ENCODE data around the gene PAM16.
"Not testable (repeated sequence)": the region's sequence is repeated elsewhere in the genome, so short reads cannot be mapped to it uniquely, and the experiment has no call there.

DNA sequence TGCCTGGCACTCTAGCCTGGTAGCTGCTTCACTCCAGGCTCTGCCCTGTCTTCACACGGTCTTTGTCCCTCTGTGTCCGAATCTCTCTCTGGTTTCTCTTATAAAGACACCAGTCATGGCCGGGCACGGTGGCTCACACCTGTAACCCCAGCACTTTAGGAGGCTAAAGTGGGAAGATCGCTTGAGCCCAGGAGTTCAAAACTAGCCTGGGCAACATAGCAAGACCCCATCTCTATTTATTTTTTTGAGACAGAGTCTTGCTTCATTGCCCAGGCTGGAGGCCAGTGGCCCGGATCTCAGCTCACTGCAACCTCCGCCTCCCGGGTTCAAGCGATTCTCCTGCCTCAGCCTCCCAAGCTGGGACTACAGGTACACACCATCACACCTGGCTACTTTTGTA is 17.4 kb downstream of the PAM16 start:
- TF ChIP-seq BCL11A (tag by site-specific recombination; IDR thresholded peaks at IDR 0.05; ENCODE audit: low read depth); ZNF433 (tag by site-specific recombination; IDR thresholded peaks at IDR 0.05; ENCODE audit: low read depth); ZNF274 (IDR thresholded peaks at IDR 0.05; ENCODE audit: low read length); ZNF274 (tag by site-specific recombination; IDR thresholded peaks at IDR 0.05; ENCODE audit: borderline replicate concordance): not testable (repeated sequence)
- TF ChIP-seq, protein P1, sequence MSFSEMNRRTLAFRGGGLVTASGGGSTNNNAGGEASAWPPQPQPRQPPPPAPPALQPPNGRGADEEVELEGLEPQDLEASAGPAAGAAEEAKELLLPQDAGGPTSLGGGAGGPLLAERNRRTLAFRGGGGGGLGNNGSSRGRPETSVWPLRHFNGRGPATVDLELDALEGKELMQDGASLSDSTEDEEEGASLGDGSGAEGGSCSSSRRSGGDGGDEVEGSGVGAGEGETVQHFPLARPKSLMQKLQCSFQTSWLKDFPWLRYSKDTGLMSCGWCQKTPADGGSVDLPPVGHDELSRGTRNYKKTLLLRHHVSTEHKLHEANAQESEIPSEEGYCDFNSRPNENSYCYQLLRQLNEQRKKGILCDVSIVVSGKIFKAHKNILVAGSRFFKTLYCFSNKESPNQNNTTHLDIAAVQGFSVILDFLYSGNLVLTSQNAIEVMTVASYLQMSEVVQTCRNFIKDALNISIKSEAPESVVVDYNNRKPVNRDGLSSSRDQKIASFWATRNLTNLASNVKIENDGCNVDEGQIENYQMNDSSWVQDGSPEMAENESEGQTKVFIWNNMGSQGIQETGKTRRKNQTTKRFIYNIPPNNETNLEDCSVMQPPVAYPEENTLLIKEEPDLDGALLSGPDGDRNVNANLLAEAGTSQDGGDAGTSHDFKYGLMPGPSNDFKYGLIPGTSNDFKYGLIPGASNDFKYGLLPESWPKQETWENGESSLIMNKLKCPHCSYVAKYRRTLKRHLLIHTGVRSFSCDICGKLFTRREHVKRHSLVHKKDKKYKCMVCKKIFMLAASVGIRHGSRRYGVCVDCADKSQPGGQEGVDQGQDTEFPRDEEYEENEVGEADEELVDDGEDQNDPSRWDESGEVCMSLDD (tag by site-specific recombination; IDR thresholded peaks at IDR 0.05): not testable (repeated sequence)
